PFSK-1 (cell line): ENCODE measurements around the gene KRTAP10-11.

Source experiments
- FOXP2 ChIP-seq: optimal IDR thresholded peaks from 2 replicates; pipeline ENCODE3; 2011; ENCODE audit warnings: borderline replicate concordance, control low read depth, inconsistent platforms; ENCODE audit not compliant: insufficient read depth; ENCODE audit errors: extremely low read length, extremely low read depth
- POLR2AphosphoS5 ChIP-seq: IDR thresholded peaks from 2 replicates; pipeline ENCODE4 v1.6.1; 2012; ENCODE audit warnings: low read depth, mild to moderate bottlenecking, control low read depth, low read length, moderate library complexity
- REST ChIP-seq, 2 experiments: IDR thresholded peaks; 2 replicates each; pipeline versions ENCODE4 v1.6.1 to v1.8.0; 2011 to 2012; ENCODE audit warnings: low read depth in 2 of 2, low read length in 2 of 2, control low read depth in 1 of 2, inconsistent platforms in 1 of 2, mild to moderate bottlenecking in 1 of 2, moderate library complexity in 1 of 2; ENCODE audit not compliant: insufficient read depth in 1 of 2
- SIN3A ChIP-seq: IDR thresholded peaks from 2 replicates; pipeline ENCODE4 v1.6.1; 2012; ENCODE audit warnings: mild to moderate bottlenecking, low read length, moderate library complexity, borderline replicate concordance; ENCODE audit not compliant: insufficient read depth
- TAF1 ChIP-seq: IDR thresholded peaks from 2 replicates; pipeline ENCODE4 v1.6.1; 2012; ENCODE audit warnings: low read length, control low read depth, borderline replicate concordance; ENCODE audit not compliant: insufficient read depth

KRTAP10-11 gene

GRCh38 chr21:44628707-44629391 is 17.4 kb upstream of the KRTAP10-11 start:
- TF ChIP-seq POLR2AphosphoS5 (no peak), TAF1 (no peak), FOXP2 (no peak), SIN3A (no peak), REST (IDR thresholded peaks at IDR 0.05; ENCODE audit: insufficient read depth in 1 of 2, low read depth in 2 of 2, low read length in 2 of 2) (no peak)

- TF ChIP-seq REST (IDR thresholded peaks at IDR 0.05; ENCODE audit: insufficient read depth in 1 of 2, low read depth in 2 of 2, low read length in 2 of 2) (no peak), TAF1 (no peak), SIN3A (no peak), FOXP2 (no peak), POLR2AphosphoS5 (no peak)
These were observed 15.8 kb upstream of the KRTAP10-11 start for GRCh38 chr21:44630440-44630839.

DNA sequence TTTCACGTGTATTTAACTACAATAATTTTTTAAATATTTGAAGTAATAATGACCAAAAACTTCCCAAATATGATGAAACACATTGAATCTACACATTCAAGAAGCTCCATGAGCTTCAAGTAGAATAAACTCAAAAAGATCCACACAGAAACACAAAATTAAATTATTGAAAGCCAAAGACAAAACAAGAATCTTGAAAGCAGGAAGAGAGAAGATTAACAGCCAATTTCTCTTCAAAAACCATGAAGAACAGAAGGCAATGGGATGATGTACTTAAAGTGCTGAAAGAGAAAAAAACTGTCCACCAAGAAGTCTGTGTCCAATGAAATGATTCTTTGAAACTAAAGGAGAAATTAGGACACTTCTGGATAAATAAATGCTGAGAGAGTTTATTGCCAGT is 14.1 kb upstream of the KRTAP10-11 start:
- TF ChIP-seq REST (IDR thresholded peaks at IDR 0.05; ENCODE audit: insufficient read depth in 1 of 2, low read depth in 2 of 2, low read length in 2 of 2) (no peak), SIN3A (no peak), POLR2AphosphoS5 (no peak), TAF1 (no peak), FOXP2 (no peak)

- TF ChIP-seq SIN3A (no peak), REST (IDR thresholded peaks at IDR 0.05; ENCODE audit: insufficient read depth in 1 of 2, low read depth in 2 of 2, low read length in 2 of 2) (no peak), FOXP2 (no peak), TAF1 (no peak), POLR2AphosphoS5 (no peak)
These were observed 9.8 kb upstream of the KRTAP10-11 start for GRCh38 chr21:44636209-44637017.
